H9 (cell line): ENCODE measurements around the gene LRRC61. TPM values are rescaled to one million over a fixed set of nuclear protein-coding genes. Genes with fewer than 3 reads are reported as not detected.
A peak's percentile ranks its signal among the peaks of the same experiment; 100 is the strongest.

Source experiments
- DNase-seq: peaks from one replicate; pipeline ENCODE4 v3.0.0-alpha.2; 2017
- H2AFZ ChIP-seq: one replicate; pipeline ENCODE4 v1.6.1; 2013; ENCODE audit warnings: mild to moderate bottlenecking, low read length, control low read depth, moderate library complexity
- H2AK5ac ChIP-seq: 2 replicates; pipeline ENCODE4 v1.6.1; 2013; ENCODE audit warnings: low read length, control low read depth, mixed read lengths; ENCODE audit not compliant: insufficient read length
- H2BK120ac ChIP-seq: one replicate; pipeline ENCODE4 v1.6.1; 2013; ENCODE audit warnings: low read depth, mild to moderate bottlenecking, low read length, control low read depth, inconsistent platforms; ENCODE audit not compliant: poor library complexity, severe bottlenecking
- H2BK12ac ChIP-seq: 2 replicates; pipeline ENCODE4 v1.6.1; 2013; ENCODE audit warnings: low read length, control low read depth, mixed read lengths, low read depth; ENCODE audit not compliant: insufficient read length
- H2BK15ac ChIP-seq: 2 replicates; pipeline ENCODE4 v1.6.1; 2013; ENCODE audit warnings: low read depth, low read length, control low read depth
- H2BK20ac ChIP-seq: one replicate; pipeline ENCODE4 v1.6.1; 2013; ENCODE audit warnings: low read depth, mild to moderate bottlenecking, low read length, control low read depth, inconsistent platforms; ENCODE audit not compliant: poor library complexity, severe bottlenecking
- H2BK5ac ChIP-seq: 2 replicates; pipeline ENCODE4 v1.6.1; 2013; ENCODE audit warnings: low read length, control low read depth, mixed read lengths; ENCODE audit not compliant: insufficient read length
- H3K14ac ChIP-seq: 2 replicates; pipeline ENCODE4 v1.6.1; 2013; ENCODE audit warnings: low read length, control low read depth; ENCODE audit not compliant: insufficient read depth
- H3K18ac ChIP-seq: 2 replicates; pipeline ENCODE4 v1.6.1; 2013; ENCODE audit warnings: low read depth, mild to moderate bottlenecking, mixed read lengths, low read length, control low read depth; ENCODE audit not compliant: insufficient read length
- H3K23ac ChIP-seq: 2 replicates; pipeline ENCODE4 v1.6.1; 2013; ENCODE audit warnings: low read length, control low read depth, mixed read lengths, low read depth; ENCODE audit not compliant: insufficient read length
- H3K23me2 ChIP-seq: 2 replicates; pipeline ENCODE4 v1.6.1; 2013; ENCODE audit warnings: low read depth, mild to moderate bottlenecking, mixed read lengths, low read length, control low read depth; ENCODE audit not compliant: insufficient read length, poor library complexity, severe bottlenecking
- H3K27ac ChIP-seq: 2 replicates; pipeline ENCODE4 v1.5.1; 2013; ENCODE audit warnings: low read length, control low read depth, mixed read lengths, low read depth; ENCODE audit not compliant: insufficient read length
- H3K27me3 ChIP-seq: 2 replicates; pipeline ENCODE4 v1.6.1; 2013; ENCODE audit warnings: low read length, control low read depth, inconsistent platforms; ENCODE audit not compliant: insufficient read depth
- H3K4ac ChIP-seq: 2 replicates; pipeline ENCODE4 v1.6.1; 2013; ENCODE audit warnings: low read depth, mild to moderate bottlenecking, control low read depth, inconsistent platforms, low read length, moderate library complexity
- H3K4me1 ChIP-seq: 2 replicates; pipeline ENCODE4 v1.6.1; 2013; ENCODE audit warnings: low read length, control low read depth, inconsistent platforms; ENCODE audit not compliant: insufficient read depth
- H3K4me2 ChIP-seq: 2 replicates; pipeline ENCODE4 v1.6.1; 2013; ENCODE audit warnings: low read length, control low read depth, mixed read lengths; ENCODE audit not compliant: insufficient read length, insufficient read depth
- H3K56ac ChIP-seq: 2 replicates; pipeline ENCODE4 v1.6.1; 2013; ENCODE audit warnings: low read depth, mild to moderate bottlenecking, mixed read lengths, low read length, control low read depth; ENCODE audit not compliant: insufficient read length
- H3K79me1 ChIP-seq: 2 replicates; pipeline ENCODE4 v1.6.1; 2013; ENCODE audit warnings: low read depth, mild to moderate bottlenecking, moderate library complexity, low read length, control low read depth, inconsistent platforms; ENCODE audit not compliant: insufficient read depth, poor library complexity, severe bottlenecking
- H3K79me2 ChIP-seq: 2 replicates; pipeline ENCODE4 v1.6.1; 2013; ENCODE audit warnings: low read length, control low read depth, inconsistent platforms; ENCODE audit not compliant: insufficient read depth
- H3K9ac ChIP-seq: 2 replicates; pipeline ENCODE4 v1.6.1; 2013; ENCODE audit warnings: low read length, control low read depth, mixed read lengths; ENCODE audit not compliant: insufficient read length; ENCODE audit errors: extremely low read depth
- H3K9me3 ChIP-seq: one replicate; pipeline ENCODE4 v1.6.1; 2013; ENCODE audit warnings: low read depth, low read length, inconsistent platforms; ENCODE audit not compliant: control insufficient read depth
- H3T11ph ChIP-seq: one replicate; pipeline ENCODE4 v1.6.1; 2013; ENCODE audit warnings: mild to moderate bottlenecking, low read length, control low read depth, inconsistent platforms
- H4K20me1 ChIP-seq: one replicate; pipeline ENCODE4 v1.6.1; 2013; ENCODE audit not compliant: control insufficient read depth, insufficient read length, insufficient read depth
- H4K5ac ChIP-seq: 2 replicates; pipeline ENCODE4 v1.6.1; 2013; ENCODE audit warnings: low read depth, mild to moderate bottlenecking, mixed read lengths, low read length, control low read depth; ENCODE audit not compliant: insufficient read length
- H4K8ac ChIP-seq: replicated peaks from 2 replicates; pipeline ENCODE4 v1.6.1; 2013; ENCODE audit warnings: low read length, control low read depth, mixed read lengths, low read depth; ENCODE audit not compliant: insufficient read length
- H4K91ac ChIP-seq: 2 replicates; pipeline ENCODE4 v1.6.1; 2013; ENCODE audit warnings: low read depth, mild to moderate bottlenecking, moderate library complexity, mixed read lengths, low read length, control low read depth; ENCODE audit not compliant: insufficient read length
- H3K27ac Mint-ChIP-seq, 3 experiments: 2 replicates in 2 of 3; 3 replicates in 1 of 3; pipeline ENCODE4 v1.8.0; 2020 to 2021; ENCODE audit warnings: mixed read lengths in 3 of 3, mild to moderate bottlenecking in 1 of 3, moderate library complexity in 1 of 3
- H3K27me3 Mint-ChIP-seq: 2 replicates; pipeline ENCODE4 v1.8.0; 2021; ENCODE audit warnings: low read depth, mild to moderate bottlenecking, moderate library complexity, mixed read lengths
- H3K36me3 Mint-ChIP-seq, 3 experiments: 2 replicates in 2 of 3; 3 replicates in 1 of 3; pipeline ENCODE4 v1.8.0; 2020 to 2021; ENCODE audit warnings: low read depth in 3 of 3, mixed read lengths in 3 of 3; ENCODE audit not compliant: insufficient read depth in 1 of 3
- H3K4me1 Mint-ChIP-seq, 2 experiments: 2 replicates each; pipeline ENCODE4 v1.8.0; 2020; ENCODE audit warnings: mixed read lengths in 2 of 2
- H3K4me3 Mint-ChIP-seq, 2 experiments: 2 replicates in 1 of 2; 3 replicates in 1 of 2; pipeline ENCODE4 v1.8.0; 2020 to 2021; ENCODE audit warnings: mild to moderate bottlenecking in 2 of 2, mixed read lengths in 2 of 2, moderate library complexity in 1 of 2
- H3K9me3 Mint-ChIP-seq, 2 experiments: 2 replicates in 1 of 2; 3 replicates in 1 of 2; pipeline ENCODE4 v1.8.0; 2020; ENCODE audit warnings: mild to moderate bottlenecking in 2 of 2, mixed read lengths in 2 of 2, moderate library complexity in 1 of 2
- WGBS: extraction: QIAGEN DNeasy Blood & Tissue Kit; methylation state at CpG from one replicate; pipeline ENCODE4 v1.1.7; 2013; ENCODE audit warnings: missing lambda C conversion rate, low lambda C conversion rate, mixed read lengths; ENCODE audit not compliant: insufficient read length; ENCODE audit errors: extremely low coverage; 5-methylcytosine and 5-hydroxymethylcytosine counted together
- total RNA-seq: library from RNA; stranded (reverse); gene quantifications from 2 replicates; pipeline ENCODE4 v1.2.1, GENCODE V29; 2021
- TF ChIP-seq, protein P1 (sequence below): fragments of 200-600 bp; sonication (generic); conservative IDR thresholded peaks from 3 replicates; pipeline ENCODE4 v1.8.0; 2021; ENCODE audit warnings: antibody characterized with exemption, mild to moderate bottlenecking

Gene LRRC61
- total RNA-seq, 1 experiment from 2014 or later: 24.4 TPM

DNA sequence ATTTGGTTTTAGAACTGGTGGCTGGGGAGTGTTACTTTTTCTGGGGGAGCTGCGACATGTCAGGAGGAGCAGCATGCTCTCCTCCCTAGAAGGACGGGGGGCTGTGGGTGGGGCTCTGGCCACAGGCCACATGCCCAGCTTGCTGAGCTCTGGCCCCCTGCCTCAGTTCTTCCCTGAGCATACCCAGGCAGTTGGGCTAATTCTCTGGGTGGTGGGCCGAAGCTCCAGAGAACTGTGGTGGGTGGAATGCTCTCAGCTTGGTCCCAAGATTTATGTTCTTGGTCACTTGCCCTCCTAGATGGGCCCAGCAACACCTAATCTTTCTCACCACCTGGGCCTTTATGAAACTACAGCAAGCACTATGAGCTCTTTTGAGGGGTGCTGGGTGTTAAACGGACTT lies 50.9 kb downstream of the LRRC61 start:
- Mint-ChIP-seq H3K36me3 (peaks cover 30 to 52% (median 43%) of the 10 kb centered on the region in 3 experiments; a peak in 6 of 7 replicates), H3K27me3 (no peaks in the 10 kb centered on the region; the same call in 1 of the 2 replicates), H3K4me3 (no peak overlapping the region), H3K9me3 (no peaks in the 10 kb centered on the region), H3K27ac (peak overlapping the region; percentile 85 to 90 (median 88)), H3K4me1 (peaks cover 56 to 68% of the 10 kb centered on the region in 2 experiments)
- Histone ChIP-seq H4K5ac (no peak overlapping the region), H3K27ac (no peak overlapping the region), H3K56ac (no peak overlapping the region), H3K9ac (no peak overlapping the region), H4K20me1 (no peaks in the 10 kb centered on the region), H3K14ac (no peak overlapping the region), H3K4me1 (peaks cover 12% of the 10 kb centered on the region; the same call in 1 of the 2 replicates), H2BK120ac (no peak overlapping the region), H4K8ac (no peak overlapping the region), H3K4me2 (no peak overlapping the region), H3K23me2 (peaks cover 10% of the 10 kb centered on the region), H3K79me1 (peaks cover 7% of the 10 kb centered on the region), H4K91ac (no peak overlapping the region), H3T11ph (no peak overlapping the region), H3K4ac (no peak overlapping the region), H2AFZ (no peak overlapping the region), H2BK12ac (no peak overlapping the region), H3K23ac (no peak overlapping the region), H2BK20ac (no peak overlapping the region), H3K9me3 (no peaks in the 10 kb centered on the region), H3K18ac (no peak overlapping the region), H3K27me3 (no peaks in the 10 kb centered on the region), H2BK5ac (no peak overlapping the region), H2BK15ac (no peak overlapping the region), H3K79me2 (peaks cover 12% of the 10 kb centered on the region; the same call in 1 of the 2 replicates), H2AK5ac (no peak overlapping the region)
- DNase-seq: no peak
- WGBS: no CpG with 5 or more reads among the region's 4 CpGs
- TF ChIP-seq, protein P1, sequence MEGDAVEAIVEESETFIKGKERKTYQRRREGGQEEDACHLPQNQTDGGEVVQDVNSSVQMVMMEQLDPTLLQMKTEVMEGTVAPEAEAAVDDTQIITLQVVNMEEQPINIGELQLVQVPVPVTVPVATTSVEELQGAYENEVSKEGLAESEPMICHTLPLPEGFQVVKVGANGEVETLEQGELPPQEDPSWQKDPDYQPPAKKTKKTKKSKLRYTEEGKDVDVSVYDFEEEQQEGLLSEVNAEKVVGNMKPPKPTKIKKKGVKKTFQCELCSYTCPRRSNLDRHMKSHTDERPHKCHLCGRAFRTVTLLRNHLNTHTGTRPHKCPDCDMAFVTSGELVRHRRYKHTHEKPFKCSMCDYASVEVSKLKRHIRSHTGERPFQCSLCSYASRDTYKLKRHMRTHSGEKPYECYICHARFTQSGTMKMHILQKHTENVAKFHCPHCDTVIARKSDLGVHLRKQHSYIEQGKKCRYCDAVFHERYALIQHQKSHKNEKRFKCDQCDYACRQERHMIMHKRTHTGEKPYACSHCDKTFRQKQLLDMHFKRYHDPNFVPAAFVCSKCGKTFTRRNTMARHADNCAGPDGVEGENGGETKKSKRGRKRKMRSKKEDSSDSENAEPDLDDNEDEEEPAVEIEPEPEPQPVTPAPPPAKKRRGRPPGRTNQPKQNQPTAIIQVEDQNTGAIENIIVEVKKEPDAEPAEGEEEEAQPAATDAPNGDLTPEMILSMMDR: no peak
